Measurements from ENCODE around the gene ASTN1.

ASTN1 gene

GRCh38 chr1:177033628-177034027 lies 130.9 kb downstream of the ASTN1 start:
- no peak for DNase-seq (ENCODE audit: low read depth)

GRCh38 chr1:177032434-177032833 lies 132.1 kb downstream of the ASTN1 start:
- DNase-seq (ENCODE audit: low read depth) = no peak

- no peak for DNase-seq (ENCODE audit: low read depth)
Measured at GRCh38 chr1:177024623-177025022, 139.9 kb downstream of the ASTN1 start.

- DNase-seq (ENCODE audit: low read depth) = no peak
Measured at GRCh38 chr1:177023726-177024125, 140.8 kb downstream of the ASTN1 start.

GRCh38 chr1:177023249-177023648 lies 141.3 kb downstream of the ASTN1 start:
- DNase-seq (ENCODE audit: low read depth) = no peak

GRCh38 chr1:177021687-177022086 lies 142.8 kb downstream of the ASTN1 start:
- no peak for DNase-seq (ENCODE audit: low read depth)

- no peak for DNase-seq (ENCODE audit: low read depth)
Measured at GRCh38 chr1:177020851-177021589, 143.5 kb downstream of the ASTN1 start.

GRCh38 chr1:177017287-177017852 lies 147.1 kb downstream of the ASTN1 start:
- no peak for DNase-seq (ENCODE audit: low read depth)

- no peak for DNase-seq (ENCODE audit: low read depth)
Measured at GRCh38 chr1:177014325-177014724, 150.2 kb downstream of the ASTN1 start.

- no peak for DNase-seq (ENCODE audit: low read depth)
Measured at GRCh38 chr1:177012342-177012925, 152.1 kb downstream of the ASTN1 start.

GRCh38 chr1:177011508-177011907 lies 153.0 kb downstream of the ASTN1 start:
- no peak for DNase-seq (ENCODE audit: low read depth)

- no peak for DNase-seq (ENCODE audit: low read depth)
Measured at GRCh38 chr1:177010211-177010825, 154.2 kb downstream of the ASTN1 start.

- no peak for DNase-seq (ENCODE audit: low read depth)
Measured at GRCh38 chr1:177008653-177009052, 155.9 kb downstream of the ASTN1 start.

GRCh38 chr1:177007437-177008161 lies 156.9 kb downstream of the ASTN1 start:
- no peak for DNase-seq (ENCODE audit: low read depth)

- DNase-seq (ENCODE audit: low read depth) = no peak
Measured at GRCh38 chr1:177002891-177003290, 161.6 kb downstream of the ASTN1 start.

- DNase-seq (ENCODE audit: low read depth) = no peak
Measured at GRCh38 chr1:177001556-177001955, 163.0 kb downstream of the ASTN1 start.

GRCh38 chr1:176998183-176998795 lies 166.2 kb downstream of the ASTN1 start:
- DNase-seq (ENCODE audit: low read depth) = no peak

- DNase-seq (ENCODE audit: low read depth) = no peak
Measured at GRCh38 chr1:176996456-176997090, 167.9 kb downstream of the ASTN1 start.

GRCh38 chr1:176994931-176995596 lies 169.4 kb downstream of the ASTN1 start:
- no peak for DNase-seq (ENCODE audit: low read depth)

- no peak for DNase-seq (ENCODE audit: low read depth)
Measured at GRCh38 chr1:176993587-176993986, 170.9 kb downstream of the ASTN1 start.

GRCh38 chr1:176989754-176990153 lies 174.8 kb downstream of the ASTN1 start:
- DNase-seq (ENCODE audit: low read depth) = no peak
